ENCODE results near the gene CHRM5. TPM values are rescaled to one million over a fixed set of nuclear protein-coding genes. Genes with fewer than 3 reads are reported as not detected.

CHRM5 gene
- total RNA-seq, 1 experiment from 2014 or later = not detected

GRCh38 chr15:34085746-34086145 lies 117.4 kb downstream of the CHRM5 start:
- in situ Hi-C loops (cut with HindIII; ENCODE audit: low pct_unique_long_range_greater_than_20kb, low sequenced_read_pairs) (no loop called here), intact Hi-C loops (cut with micrococcal nuclease; ENCODE audit: unreplicated experiment) (no loop called here)
- CTCF ChIA-PET = no interaction called here
- ATAC-seq (no peak), DNase-seq (ENCODE audit: low read depth, low spot score) (no peak)
- Histone ChIP-seq H3K4me1 (ENCODE audit: control insufficient read depth, insufficient read depth, low read length) (no peaks in the 10 kb centered on the region), H3K27ac (ENCODE audit: low read length) (no peak overlapping the region), H3K9me3 (ENCODE audit: control insufficient read depth, insufficient read depth, low read depth, low read length) (no peaks in the 10 kb centered on the region), H3K36me3 (ENCODE audit: control insufficient read depth, insufficient read depth, low read length) (no peaks in the 10 kb centered on the region), H3K27me3 (ENCODE audit: control insufficient read depth, insufficient read depth, low read length) (no peaks in the 10 kb centered on the region), H3K4me3 (ENCODE audit: low read depth in 2 of 2, low read length in 2 of 2) (no peak overlapping the region)
- no peak for TF ChIP-seq REST (IDR thresholded peaks at IDR 0.05; ENCODE audit: insufficient read depth in 1 of 2, low read depth in 2 of 2, low read length in 1 of 2)
- TF ChIP-seq, protein P1, sequence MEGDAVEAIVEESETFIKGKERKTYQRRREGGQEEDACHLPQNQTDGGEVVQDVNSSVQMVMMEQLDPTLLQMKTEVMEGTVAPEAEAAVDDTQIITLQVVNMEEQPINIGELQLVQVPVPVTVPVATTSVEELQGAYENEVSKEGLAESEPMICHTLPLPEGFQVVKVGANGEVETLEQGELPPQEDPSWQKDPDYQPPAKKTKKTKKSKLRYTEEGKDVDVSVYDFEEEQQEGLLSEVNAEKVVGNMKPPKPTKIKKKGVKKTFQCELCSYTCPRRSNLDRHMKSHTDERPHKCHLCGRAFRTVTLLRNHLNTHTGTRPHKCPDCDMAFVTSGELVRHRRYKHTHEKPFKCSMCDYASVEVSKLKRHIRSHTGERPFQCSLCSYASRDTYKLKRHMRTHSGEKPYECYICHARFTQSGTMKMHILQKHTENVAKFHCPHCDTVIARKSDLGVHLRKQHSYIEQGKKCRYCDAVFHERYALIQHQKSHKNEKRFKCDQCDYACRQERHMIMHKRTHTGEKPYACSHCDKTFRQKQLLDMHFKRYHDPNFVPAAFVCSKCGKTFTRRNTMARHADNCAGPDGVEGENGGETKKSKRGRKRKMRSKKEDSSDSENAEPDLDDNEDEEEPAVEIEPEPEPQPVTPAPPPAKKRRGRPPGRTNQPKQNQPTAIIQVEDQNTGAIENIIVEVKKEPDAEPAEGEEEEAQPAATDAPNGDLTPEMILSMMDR (IDR thresholded peaks at IDR 0.05) = no peak
- no peak for TF ChIP-seq POLR2AphosphoS5 (IDR thresholded peaks at IDR 0.05; ENCODE audit: low read depth, low read length)
- no peak for TF ChIP-seq SIN3A (IDR thresholded peaks at IDR 0.05; ENCODE audit: borderline replicate concordance, insufficient read depth, low read depth, low read length)
- no peak for TF ChIP-seq TCF7L2 (IDR thresholded peaks at IDR 0.05; ENCODE audit: low read depth, low read length)
- POLR2A ChIA-PET = no interaction called here
- BruUV-seq (replicated peaks) = no TSS peak

- intact Hi-C loops (cut with micrococcal nuclease; ENCODE audit: unreplicated experiment) (no loop called here), in situ Hi-C loops (cut with HindIII; ENCODE audit: low pct_unique_long_range_greater_than_20kb, low sequenced_read_pairs) (no loop called here)
- Histone ChIP-seq H3K27ac (ENCODE audit: low read length) (no peak overlapping the region), H3K27me3 (ENCODE audit: control insufficient read depth, insufficient read depth, low read length) (no peaks in the 10 kb centered on the region), H3K4me3 (ENCODE audit: low read depth in 2 of 2, low read length in 2 of 2) (no peak overlapping the region), H3K9me3 (ENCODE audit: control insufficient read depth, insufficient read depth, low read depth, low read length) (no peaks in the 10 kb centered on the region), H3K4me1 (ENCODE audit: control insufficient read depth, insufficient read depth, low read length) (no peaks in the 10 kb centered on the region; the same call in 1 of the 2 replicates), H3K36me3 (ENCODE audit: control insufficient read depth, insufficient read depth, low read length) (peaks cover 6% of the 10 kb centered on the region; the same call in 1 of the 2 replicates)
- TF ChIP-seq TCF7L2 (IDR thresholded peaks at IDR 0.05; ENCODE audit: low read depth, low read length) (no peak), REST (IDR thresholded peaks at IDR 0.05; ENCODE audit: insufficient read depth in 1 of 2, low read depth in 2 of 2, low read length in 1 of 2) (no peak), POLR2AphosphoS5 (IDR thresholded peaks at IDR 0.05; ENCODE audit: low read depth, low read length) (no peak), SIN3A (IDR thresholded peaks at IDR 0.05; ENCODE audit: borderline replicate concordance, insufficient read depth, low read depth, low read length) (no peak)
- TF ChIP-seq, protein P1 (IDR thresholded peaks at IDR 0.05) = no peak
- DNase-seq (ENCODE audit: low read depth, low spot score) (no peak), ATAC-seq (no peak)
- ChIA-PET POLR2A (no interaction called here), CTCF (no interaction called here)
- BruUV-seq (replicated peaks) = no TSS peak
Observed at GRCh38 chr15:34099914-34100313, 131.6 kb downstream of the CHRM5 start.
